H1 (cell line): ENCODE measurements around the gene ALS2CL. TPM values are rescaled to one million over a fixed set of nuclear protein-coding genes. Genes with fewer than 3 reads are reported as not detected.

Source experiments
- CTCF ChIA-PET: fragments of 300-600 bp; sonication (Branson Sonifier 250); formaldehyde crosslinking; loops from one replicate; lab custom pipeline; 2021; ENCODE audit not compliant: partially characterized antibody; lab: Charles Lee
- POLR2A ChIA-PET: fragments of 300-600 bp; sonication (Branson Sonifier 250); formaldehyde crosslinking; loops from one replicate; lab custom pipeline; 2021; ENCODE audit warnings: inconsistent platforms; ENCODE audit not compliant: partially characterized antibody; lab: Charles Lee
- DNase-seq, 2 experiments: peaks; one replicate each; pipeline versions ENCODE4 v3.0.0 to v3.0.0-alpha.2; 2010 to 2022; ENCODE audit warnings: low spot score in 2 of 2, low read depth in 1 of 2, mixed read lengths in 1 of 2
- FAIRE-seq: peaks from 2 replicates; lab custom pipeline; 2011; peaks lifted over from hg19 to GRCh38; lab: Jason Lieb, UNC
- H2AFZ ChIP-seq: 2 replicates; pipeline ENCODE4 v1.8.1; 2012; ENCODE audit warnings: low read length, inconsistent platforms
- H2AK5ac ChIP-seq: 2 replicates; pipeline ENCODE4 v1.6.1; 2013; ENCODE audit warnings: low read depth, low read length
- H2BK120ac ChIP-seq: replicated peaks from 2 replicates; pipeline ENCODE3; 2013; ENCODE audit warnings: low read depth, low read length, inconsistent platforms
- H2BK12ac ChIP-seq: 2 replicates; pipeline ENCODE4 v1.6.1; 2013; ENCODE audit warnings: low read depth, low read length
- H2BK15ac ChIP-seq: 2 replicates; pipeline ENCODE4 v1.6.1; 2013; ENCODE audit warnings: low read length
- H2BK20ac ChIP-seq: 2 replicates; pipeline ENCODE4 v1.6.1; 2013; ENCODE audit warnings: low read length
- H2BK5ac ChIP-seq: 2 replicates; pipeline ENCODE4 v1.6.1; 2013; ENCODE audit warnings: low read depth, low read length
- H3K14ac ChIP-seq: 2 replicates; pipeline ENCODE4 v1.6.1; 2013; ENCODE audit warnings: inconsistent platforms; ENCODE audit not compliant: insufficient read length
- H3K18ac ChIP-seq: 2 replicates; pipeline ENCODE4 v1.6.1; 2013; ENCODE audit warnings: low read length; ENCODE audit errors: extremely low read depth
- H3K23ac ChIP-seq: 2 replicates; pipeline ENCODE4 v1.6.1; 2013; ENCODE audit warnings: inconsistent platforms; ENCODE audit not compliant: insufficient read length
- H3K23me2 ChIP-seq: 2 replicates; pipeline ENCODE4 v1.6.1; 2013; ENCODE audit warnings: low read depth, low read length
- H3K27ac ChIP-seq: 2 replicates; pipeline ENCODE4 v1.6.1; 2011; ENCODE audit warnings: low read depth, low read length, inconsistent platforms
- H3K27me3 ChIP-seq, 4 experiments: replicated peaks in 1 of 4; 1 replicate in 1 of 4; 2 replicates in 3 of 4; pipeline versions ENCODE4 v1.6.1 to v1.8.1; 2011 to 2013; ENCODE audit warnings: low read length in 3 of 4, mild to moderate bottlenecking in 3 of 4, inconsistent platforms in 2 of 4, mixed read lengths in 2 of 4, moderate library complexity in 1 of 4; ENCODE audit not compliant: control insufficient read depth in 3 of 4, insufficient read depth in 3 of 4; ENCODE audit errors: extremely low read depth in 1 of 4
- H3K36me3 ChIP-seq, 4 experiments: 2 replicates each; pipeline versions ENCODE4 v1.6.1 to v1.8.1; 2011 to 2013; ENCODE audit warnings: mild to moderate bottlenecking in 4 of 4, low read length in 3 of 4, moderate library complexity in 2 of 4, control low read depth in 1 of 4, inconsistent platforms in 1 of 4; ENCODE audit not compliant: insufficient read depth in 4 of 4, control insufficient read depth in 2 of 4
- H3K4ac ChIP-seq: replicated peaks from 2 replicates; pipeline ENCODE3; 2013; ENCODE audit warnings: low read length, low read depth, mixed read lengths, inconsistent platforms; ENCODE audit not compliant: insufficient read length
- H3K4me1 ChIP-seq, 4 experiments: replicated peaks in 1 of 4; 1 replicate in 1 of 4; 2 replicates in 3 of 4; pipeline versions ENCODE4 v1.6.1 to v1.8.1; 2011 to 2013; ENCODE audit warnings: low read length in 3 of 4, inconsistent platforms in 2 of 4, mixed read lengths in 1 of 4; ENCODE audit not compliant: insufficient read depth in 4 of 4, control insufficient read depth in 3 of 4
- H3K4me2 ChIP-seq, 2 experiments: 2 replicates each; pipeline versions ENCODE4 v1.6.1 to v1.8.1; 2011 to 2013; ENCODE audit warnings: low read depth in 2 of 2, low read length in 2 of 2, control low read depth in 1 of 2, inconsistent platforms in 1 of 2, mild to moderate bottlenecking in 1 of 2; ENCODE audit not compliant: insufficient read depth in 1 of 2
- H3K4me3 ChIP-seq, 4 experiments: fragments of 200-600, 300-600 bp in 1 of 4; sonication (generic), shearing (Covaris generic), sonication (Bioruptor Twin) in 1 of 4; 2 replicates each; pipeline versions ENCODE4 v1.5.1 to v1.8.1; 2011 to 2016; ENCODE audit warnings: low read length in 4 of 4, low read depth in 3 of 4, control low read depth in 2 of 4, inconsistent platforms in 2 of 4, mild to moderate bottlenecking in 2 of 4, mixed read lengths in 1 of 4, moderate library complexity in 1 of 4; ENCODE audit not compliant: insufficient read depth in 2 of 4; ENCODE audit errors: extremely low read depth in 1 of 4
- H3K56ac ChIP-seq: replicated peaks from 2 replicates; pipeline ENCODE3; 2013; ENCODE audit warnings: low read depth, mild to moderate bottlenecking, mixed read lengths, low read length, inconsistent platforms; ENCODE audit not compliant: insufficient read length
- H3K79me1 ChIP-seq: 2 replicates; pipeline ENCODE4 v1.6.1; 2013; ENCODE audit warnings: low read depth, low read length, control low read depth
- H3K79me2 ChIP-seq, 2 experiments: 2 replicates each; pipeline versions ENCODE4 v1.6.1 to v1.8.1; 2012 to 2013; ENCODE audit warnings: low read length in 2 of 2, mild to moderate bottlenecking in 2 of 2, inconsistent platforms in 1 of 2; ENCODE audit not compliant: insufficient read depth in 2 of 2, control insufficient read depth in 1 of 2
- H3K9ac ChIP-seq, 4 experiments: replicated peaks in 1 of 4; 1 replicate in 1 of 4; 2 replicates in 3 of 4; pipeline versions ENCODE4 v1.6.1 to v1.8.1; 2011 to 2013; ENCODE audit warnings: low read depth in 3 of 4, low read length in 3 of 4, control low read depth in 2 of 4, mild to moderate bottlenecking in 2 of 4, moderate library complexity in 2 of 4, inconsistent platforms in 1 of 4; ENCODE audit errors: extremely low read depth in 1 of 4
- H3K9me3 ChIP-seq, 2 experiments: 2 replicates each; pipeline versions ENCODE4 v1.6.1 to v1.8.1; 2012 to 2013; ENCODE audit warnings: mild to moderate bottlenecking in 2 of 2, moderate library complexity in 2 of 2, control low read depth in 1 of 2, inconsistent platforms in 1 of 2, low read depth in 1 of 2, low read length in 1 of 2, mixed read lengths in 1 of 2; ENCODE audit not compliant: insufficient read depth in 2 of 2
- H4K20me1 ChIP-seq, 2 experiments: replicated peaks in 1 of 2; 2 replicates each; pipeline versions ENCODE3 to v1.8.1; 2011 to 2013; ENCODE audit warnings: inconsistent platforms in 2 of 2, low read length in 2 of 2, mild to moderate bottlenecking in 1 of 2; ENCODE audit not compliant: insufficient read depth in 2 of 2, control insufficient read depth in 1 of 2
- H4K5ac ChIP-seq: 2 replicates; pipeline ENCODE4 v1.6.1; 2013; ENCODE audit warnings: low read length, low read depth, mixed read lengths, inconsistent platforms; ENCODE audit not compliant: insufficient read length
- H4K8ac ChIP-seq: 2 replicates; pipeline ENCODE4 v1.8.0; 2013; ENCODE audit warnings: mild to moderate bottlenecking, moderate library complexity, low read length, inconsistent platforms; ENCODE audit not compliant: insufficient read depth; ENCODE audit errors: extremely low read depth
- H4K91ac ChIP-seq: replicated peaks from 2 replicates; pipeline ENCODE3; 2013; ENCODE audit warnings: low read length, mixed read lengths, inconsistent platforms; ENCODE audit not compliant: insufficient read length
- MAX ChIP-seq: IDR thresholded peaks from 2 replicates; pipeline ENCODE4 v1.6.1; 2012; ENCODE audit warnings: inconsistent platforms
- PHF8 ChIP-seq: fragments of 200-600 bp; sonication (generic); conservative IDR thresholded peaks from 2 replicates; pipeline ENCODE4 v1.7.1; 2012; ENCODE audit warnings: low read depth, mild to moderate bottlenecking, inconsistent platforms, low read length, moderate library complexity
- SP1 ChIP-seq: IDR thresholded peaks from 2 replicates; pipeline ENCODE4 v1.6.1; 2011; ENCODE audit warnings: low read depth, low read length
- WGBS, 2 experiments: shearing (Covaris generic) in 1 of 2; methylation state at CpG; one replicate each; pipeline versions ENCODE4 v1.1.6 to v1.1.7; 2013 to 2015; ENCODE audit warnings: low lambda C conversion rate in 2 of 2, mixed read lengths in 2 of 2, inconsistent platforms in 1 of 2, low coverage in 1 of 2, missing lambda C conversion rate in 1 of 2; ENCODE audit not compliant: insufficient replicate concordance in 2 of 2, insufficient coverage in 1 of 2, insufficient read length in 1 of 2; ENCODE audit errors: extremely low coverage in 1 of 2, missing lambda C conversion rate in 1 of 2; 5-methylcytosine and 5-hydroxymethylcytosine counted together
- polyA plus RNA-seq, 7 experiments: library from polyadenylated mRNA; depleted of rRNA in 3 of 7; stranded (reverse) in 5 of 7; unstranded in 2 of 7; fragments of >200 nt in 5 of 7; fragments of 200-250 nt in 2 of 7; gene quantifications; 1 replicate in 5 of 7; 2 replicates in 1 of 7; 4 replicates in 1 of 7; pipeline versions ENCODE4 v1.2.1 to v1.2.3, GENCODE V29; 2011 to 2013; ENCODE audit warnings: missing spikeins in 2 of 7, mixed read lengths in 2 of 7
- total RNA-seq: library from RNA; stranded (reverse); fragmentation: NEBNext Ultra II Directional; extraction: Animal tissue kit (Norgen Biotek cat#: 25700); gene quantifications from 2 replicates; pipeline ENCODE4 v1.2.1, GENCODE V29; 2021

ALS2CL gene
- total and polyA plus RNA-seq, 2 of the 8 experiments (the other 6 are each of a cell fraction or from before 2014, with no cell fraction given), result 4.8 to 5.4 TPM

DNA sequence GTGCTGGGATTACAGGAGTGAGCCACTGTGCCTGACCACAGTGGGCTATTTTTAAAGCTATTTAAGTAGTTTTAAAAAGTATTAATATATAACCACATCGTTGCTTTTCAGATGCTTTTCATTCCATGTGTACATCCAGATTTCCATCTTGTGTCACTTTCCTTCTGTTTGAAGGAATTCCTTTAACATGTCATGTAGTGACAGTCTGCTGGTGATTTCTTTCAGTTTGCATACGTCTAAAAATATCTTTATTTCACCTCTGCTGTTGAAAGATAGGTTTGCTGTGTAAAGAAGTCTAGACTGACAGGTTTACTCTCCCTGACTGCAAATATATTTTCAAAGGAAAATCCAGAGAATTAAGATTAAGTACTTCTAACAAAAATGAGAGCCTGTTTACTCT is 68.9 kb downstream of the ALS2CL start:
- no peak overlapping the region for H3K4me3 ChIP-seq
- no peak overlapping the region for H2BK12ac ChIP-seq
- H3K9ac ChIP-seq, result no peak overlapping the region
- H3K4me1 ChIP-seq, result peaks cover 4 to 14% (median 10%) of the 10 kb centered on the region in 4 experiments
- no peak overlapping the region for H2AK5ac ChIP-seq
- FAIRE-seq (no peak), DNase-seq (no peak)
- POLR2A ChIA-PET, result interaction anchor here (0.8 to 1.8 kb wide), 4 partner anchors 10 to 47 kb away, joined by 3 to 7 read pairs (median 4); a partner anchor contains a TSS
- no peaks in the 10 kb centered on the region for H4K20me1 ChIP-seq
- H3K27me3 ChIP-seq, result no peaks in the 10 kb centered on the region
- H3K79me1 ChIP-seq, result no peaks in the 10 kb centered on the region
- no peak overlapping the region for H3K23ac ChIP-seq
- no peak overlapping the region for H2BK120ac ChIP-seq
- WGBS, 2 experiments, result 80% methylated on average over 2 of the region's 2 CpGs; no CpG with 5 or more reads in 1 of the 2 experiments
- H3K56ac ChIP-seq, result no peak overlapping the region
- H3K14ac ChIP-seq, result no peak overlapping the region
- H2BK5ac ChIP-seq, result no peak overlapping the region
- 0 out of 2 replicates have a peak overlapping the region, but pooled peaks have one; percentile 34 for H2BK20ac ChIP-seq
- CTCF ChIA-PET, result interaction anchor here (0.6 to 1.7 kb wide), 8 partner anchors 10 to 1999 kb away, joined by 3 to 11 read pairs (median 4); no protein-coding TSS in a partner anchor
- H4K5ac ChIP-seq, result no peak overlapping the region
- no peak overlapping the region for H3K4me2 ChIP-seq
- no peaks in the 10 kb centered on the region for H3K79me2 ChIP-seq
- no peak overlapping the region for H3K27ac ChIP-seq
- no peak overlapping the region for H3K4ac ChIP-seq
- H3K9me3 ChIP-seq, result no peaks in the 10 kb centered on the region
- no peak overlapping the region for H2AFZ ChIP-seq
- no peaks in the 10 kb centered on the region for H3K36me3 ChIP-seq
- no peak overlapping the region for H2BK15ac ChIP-seq
- H3K23me2 ChIP-seq, result no peaks in the 10 kb centered on the region; the same call in 1 of the 2 replicates
- no peak overlapping the region for H4K91ac ChIP-seq
- H4K8ac ChIP-seq, result no peak overlapping the region
- H3K18ac ChIP-seq, result no peak overlapping the region
- TF ChIP-seq MAX, result no peak
- TF ChIP-seq PHF8, result no peak
- no peak for TF ChIP-seq SP1
